Inflammatory macrophage (primary cell): ENCODE results near the gene COQ8B.
"Not testable (repeated sequence)": the region's sequence is repeated elsewhere in the genome, so short reads cannot be mapped to it uniquely, and the experiment has no call there.

Source experiments
- DNase-seq, 2 donors: peaks; one replicate each; pipeline ENCODE4 v3.0.0-alpha.2; 2020 to 2022

The COQ8B gene

DNA sequence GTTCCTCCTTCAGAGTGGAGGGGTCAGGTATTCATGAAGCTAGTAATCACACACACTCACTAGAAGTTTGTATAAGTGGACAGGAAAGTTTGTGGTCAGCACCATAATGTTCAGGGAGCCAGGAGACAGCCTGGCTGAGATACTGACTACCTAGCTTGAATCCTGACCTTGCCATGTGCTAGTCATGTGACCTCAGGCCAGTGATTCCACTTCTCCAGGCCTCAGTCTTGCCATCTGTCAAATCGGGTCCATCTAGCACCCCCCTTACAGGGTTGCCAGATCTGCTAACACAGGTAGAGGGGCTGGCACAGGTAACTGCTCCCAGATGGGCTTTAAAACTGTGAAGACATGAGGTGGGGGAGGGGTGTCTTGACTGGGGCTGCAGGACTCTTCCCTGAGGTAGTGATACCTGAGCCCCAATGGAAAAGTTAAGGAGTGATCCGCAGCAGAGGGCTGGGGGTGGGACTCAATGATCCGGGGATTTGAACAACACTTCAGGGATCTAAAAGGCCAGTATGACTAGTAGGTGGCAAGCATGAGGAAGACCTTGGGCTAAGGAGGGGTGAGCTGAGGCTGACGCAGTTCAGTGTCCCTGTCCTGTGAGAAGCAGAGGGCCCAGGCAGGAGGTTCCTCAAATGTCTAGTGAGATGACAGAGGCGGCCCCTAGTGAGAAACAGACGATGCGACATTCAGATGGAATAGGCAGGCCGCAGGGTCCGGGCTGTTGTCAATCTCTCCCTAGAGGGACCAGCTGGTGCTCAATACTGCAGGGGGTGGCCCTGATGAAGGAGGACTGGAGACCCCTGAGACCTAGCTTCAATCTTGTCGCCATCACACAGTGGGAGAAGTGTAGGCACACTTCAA lies 25.1 kb upstream of the COQ8B start:
- peak; percentile 36 to 69 for DNase-seq

DNA sequence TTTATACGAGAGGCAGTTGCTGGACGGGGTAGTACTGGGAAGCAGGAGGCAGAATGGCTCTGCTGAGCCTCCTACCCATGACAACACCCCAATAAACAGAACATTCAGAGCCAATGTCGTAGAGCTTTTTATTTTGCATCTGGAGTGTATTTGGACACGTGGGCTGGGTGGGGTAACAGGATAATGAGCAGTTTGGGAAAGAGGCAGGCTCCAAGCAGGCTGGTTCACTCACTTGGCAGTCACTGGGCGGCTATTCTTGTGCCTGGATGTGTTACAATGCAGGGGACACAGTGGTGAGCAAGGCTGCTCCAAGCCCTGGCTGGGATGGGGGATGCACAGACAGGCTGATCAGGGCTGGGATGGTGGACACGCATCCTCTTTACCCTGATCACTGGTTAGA lies 24.1 kb upstream of the COQ8B start:
- DNase-seq = no peak

DNA sequence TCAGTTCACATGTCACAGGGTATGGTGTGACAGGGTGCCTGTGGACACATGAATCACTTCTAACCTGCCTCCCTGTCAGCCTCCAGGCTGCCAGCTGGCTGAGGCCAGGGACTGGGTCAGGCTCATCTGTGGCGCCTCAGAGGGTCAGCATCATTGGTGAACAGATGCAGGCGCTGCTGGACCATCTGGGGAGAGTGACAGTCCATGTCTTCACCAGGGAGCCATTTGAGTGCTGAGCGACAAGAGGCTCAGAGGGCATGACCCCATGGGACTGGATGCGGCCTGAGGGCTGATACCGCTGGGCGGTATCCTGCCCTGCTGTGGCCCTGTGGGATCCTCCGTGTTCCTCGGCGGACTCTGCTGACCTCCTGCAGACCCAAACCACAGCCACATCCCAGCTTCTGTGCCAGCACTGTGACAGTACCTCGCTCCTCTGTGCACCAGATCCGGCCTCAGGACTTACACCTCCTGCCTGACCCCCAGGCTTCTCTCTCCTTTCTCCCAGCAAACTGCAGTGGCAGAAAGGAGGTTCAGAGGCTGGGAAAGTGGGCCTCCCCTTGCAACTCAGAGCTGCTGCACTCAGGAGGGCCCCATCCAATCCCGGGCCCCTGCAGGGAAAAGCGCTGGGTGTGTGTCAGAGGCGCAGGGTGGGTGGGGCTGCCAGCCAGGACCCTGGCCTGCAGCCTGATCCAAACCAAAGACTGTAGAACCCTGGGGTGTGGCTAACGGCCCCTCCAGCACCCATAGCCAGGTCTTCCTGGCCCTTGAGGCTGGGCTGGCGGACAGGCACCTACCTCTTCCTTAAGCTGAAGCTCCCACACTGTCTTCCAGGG lies 23.4 kb upstream of the COQ8B start:
- DNase-seq = no peak

DNA sequence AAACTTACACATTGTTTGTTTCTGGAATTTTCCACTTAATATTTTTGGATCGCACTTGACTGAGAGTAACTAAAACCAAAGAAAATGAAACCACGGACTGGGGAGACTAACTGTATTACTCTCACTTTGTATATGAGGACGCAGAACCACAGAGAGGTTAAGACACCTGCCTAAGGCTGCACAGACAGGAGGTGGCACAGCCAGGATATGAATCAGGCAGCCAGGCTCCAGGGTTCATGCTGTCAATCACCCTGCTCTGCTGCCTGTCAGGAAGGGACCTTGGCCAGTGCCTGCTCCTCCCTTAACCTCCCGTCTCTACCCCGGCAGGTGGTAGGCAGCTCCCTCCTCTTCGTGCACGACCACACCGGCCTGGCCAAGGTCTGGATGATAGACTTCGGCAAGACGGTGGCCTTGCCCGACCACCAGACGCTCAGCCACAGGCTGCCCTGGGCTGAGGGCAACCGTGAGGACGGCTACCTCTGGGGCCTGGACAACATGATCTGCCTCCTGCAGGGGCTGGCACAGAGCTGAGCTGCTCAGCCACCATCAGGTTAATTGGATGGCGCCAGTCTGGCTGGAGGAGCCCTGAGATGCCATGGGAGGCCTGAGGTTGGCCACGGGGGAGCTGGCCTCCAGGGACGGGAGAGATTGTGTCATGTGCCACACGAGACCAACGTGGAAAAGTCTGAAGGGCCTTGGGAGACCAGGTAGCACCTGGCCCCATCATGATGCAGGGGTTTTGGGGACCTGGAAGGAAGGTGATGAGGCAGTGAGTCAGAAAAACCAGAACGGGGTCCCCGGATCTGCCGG lies 22.5 kb upstream of the COQ8B start:
- no peak for DNase-seq

DNA sequence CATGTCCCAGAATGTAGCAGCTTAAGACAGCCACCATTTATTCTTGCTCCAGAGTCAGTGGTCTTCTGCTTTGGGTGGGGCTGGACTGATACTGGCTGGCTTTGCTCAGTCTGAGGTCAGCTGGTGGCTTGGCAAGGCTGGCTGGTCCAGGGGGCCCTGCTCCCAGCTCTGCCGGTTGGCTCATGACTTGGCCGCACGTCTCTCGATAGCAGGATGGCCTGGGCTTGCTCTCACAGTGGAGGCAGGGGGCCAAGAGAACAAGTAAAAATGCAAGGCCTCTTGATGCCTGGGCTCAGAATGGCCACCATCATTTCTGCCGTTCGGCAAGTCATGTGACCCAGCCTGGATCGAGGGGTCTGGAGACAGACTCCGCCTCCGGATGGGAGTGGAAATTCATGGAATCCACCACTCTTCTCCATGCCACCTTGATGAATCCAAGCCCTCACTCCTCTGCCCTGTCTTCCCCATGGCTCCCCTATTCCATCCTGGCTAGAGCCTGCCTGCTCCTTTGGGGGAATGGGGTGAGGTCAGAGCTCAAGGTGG lies 20.5 kb upstream of the COQ8B start:
- no peak for DNase-seq

DNA sequence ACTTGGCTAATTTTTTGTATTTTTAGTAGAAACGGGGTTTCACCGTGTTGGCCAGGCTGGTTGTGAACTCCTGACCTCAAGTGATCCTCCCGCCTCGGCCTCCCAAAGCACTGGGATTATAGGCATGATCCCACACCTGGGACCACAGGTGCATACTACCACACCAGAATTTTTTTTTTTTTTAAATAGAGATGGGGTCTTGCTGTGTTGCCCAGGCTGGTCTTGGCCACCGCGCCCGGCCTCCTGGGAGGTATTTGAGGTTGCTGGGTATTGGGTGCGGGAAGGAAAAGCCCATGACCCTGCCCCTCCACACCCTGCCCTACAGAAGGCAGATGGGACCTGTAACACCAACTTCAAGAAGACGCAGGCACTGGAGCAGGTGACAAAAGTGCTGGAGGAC lies 20.0 kb upstream of the COQ8B start:
- no peak for DNase-seq

DNA sequence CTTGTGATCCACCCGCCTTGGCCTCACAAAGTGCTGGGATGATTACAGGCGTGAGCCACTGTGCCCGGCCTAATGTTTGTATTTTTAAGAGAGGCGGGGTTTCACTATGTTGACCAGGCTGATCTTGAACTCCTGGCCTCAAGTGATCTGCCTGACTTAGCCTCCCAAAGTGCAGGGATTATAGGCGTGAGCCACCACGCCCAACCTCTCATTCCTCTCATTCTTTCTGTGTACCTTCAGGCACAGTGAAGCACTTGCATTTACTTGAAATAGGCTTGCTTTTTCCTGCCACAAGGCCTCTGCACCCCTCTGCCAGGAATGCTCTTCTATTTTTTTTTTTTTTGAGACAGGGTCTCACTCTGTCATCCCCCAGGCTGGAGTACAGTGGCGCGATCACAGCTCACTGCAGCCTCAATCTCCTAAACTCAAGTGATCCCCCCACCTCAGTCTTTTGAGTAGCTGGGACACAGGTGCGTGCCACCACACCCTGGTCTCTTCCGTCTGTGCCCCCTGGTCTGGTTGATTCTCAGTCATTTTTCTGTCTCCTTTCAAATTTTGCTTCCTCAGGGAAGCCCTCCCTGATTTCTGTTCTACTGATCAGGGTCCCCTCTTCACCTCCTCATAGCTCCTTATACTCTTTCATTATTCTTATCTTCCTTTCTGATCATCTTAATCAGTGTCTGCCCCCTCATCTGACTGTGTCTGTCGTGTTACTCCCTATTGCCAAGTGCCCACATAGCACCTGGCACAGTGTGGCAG lies 18.5 kb upstream of the COQ8B start:
- no peak for DNase-seq

DNA sequence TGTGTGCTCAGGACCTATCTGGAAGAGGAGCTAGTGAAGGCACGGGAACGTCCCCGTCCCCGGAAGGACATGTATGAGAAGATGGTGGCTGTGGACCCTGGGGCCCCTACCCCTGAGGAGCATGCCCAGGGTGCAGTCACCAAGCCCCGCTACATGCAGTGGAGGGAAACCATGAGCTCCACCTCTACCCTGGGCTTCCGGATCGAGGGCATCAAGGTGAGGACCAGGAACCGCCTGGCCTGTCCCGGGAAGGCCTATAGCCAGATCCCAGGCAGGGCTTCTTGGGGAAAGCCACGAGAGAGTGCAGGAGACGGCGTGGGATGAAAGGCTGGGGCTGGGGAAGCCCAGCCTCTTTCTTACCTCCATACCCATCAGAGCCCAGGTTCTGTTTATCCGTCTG lies 16.5 kb upstream of the COQ8B start:
- no peak for DNase-seq

DNA sequence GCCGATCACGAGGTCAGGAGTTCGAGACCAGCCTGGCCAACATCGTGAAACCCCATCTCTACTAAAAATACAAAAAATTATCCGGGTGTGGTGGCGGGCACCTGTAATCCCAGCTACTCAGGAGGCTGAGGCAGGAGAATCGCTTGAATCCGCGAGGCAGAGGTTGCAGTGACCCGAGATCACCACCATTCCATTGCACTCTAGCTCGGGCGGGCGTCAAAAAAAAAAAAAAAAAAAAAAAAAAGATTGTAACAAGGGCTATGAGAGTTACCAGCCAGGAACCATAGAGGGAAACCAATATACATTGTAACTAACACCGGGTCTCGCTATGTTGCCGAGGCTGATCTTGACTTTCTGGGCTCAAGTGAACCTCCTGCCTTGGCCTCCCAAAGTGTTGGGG lies 15.6 kb upstream of the COQ8B start:
- not testable (repeated sequence) for DNase-seq

DNA sequence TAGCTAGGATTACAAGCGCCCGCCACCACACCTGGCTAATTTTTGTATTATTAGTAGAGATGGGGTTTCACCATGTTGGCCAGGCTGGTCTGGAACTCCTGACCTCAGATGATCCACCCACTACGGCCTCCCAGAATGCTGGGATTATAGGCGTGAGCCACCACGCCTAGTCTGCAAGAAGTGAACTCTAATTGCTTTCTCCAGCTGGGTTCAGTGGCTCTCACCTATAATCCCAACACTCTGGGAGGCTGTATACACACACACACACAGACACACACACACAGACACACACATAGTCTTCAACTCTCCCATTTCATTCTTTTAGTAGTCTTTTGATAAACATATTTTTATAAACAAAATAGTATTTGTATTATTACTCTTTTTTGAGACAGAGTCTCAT lies 13.4 kb upstream of the COQ8B start:
- DNase-seq = not testable (repeated sequence)

DNA sequence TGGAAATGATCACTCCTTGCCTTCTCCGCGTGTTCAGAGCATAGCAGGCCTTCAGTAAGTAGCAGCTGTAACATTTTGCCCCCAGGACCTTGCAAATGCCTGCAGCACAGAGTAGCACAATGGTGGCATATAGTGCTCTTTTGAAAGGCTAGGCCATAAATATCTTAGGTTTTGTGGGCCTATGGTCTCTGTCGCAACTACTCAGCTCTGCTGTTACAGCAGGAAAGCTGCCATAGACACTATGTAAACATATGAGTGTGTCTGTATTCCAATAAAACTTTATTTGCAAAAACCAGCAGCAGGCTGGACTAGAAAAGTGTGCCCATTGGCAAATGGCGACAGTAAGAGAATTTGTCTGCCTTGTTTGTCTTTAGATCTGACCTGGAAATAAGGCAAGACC lies 9.6 kb upstream of the COQ8B start:
- DNase-seq = no peak

DNA sequence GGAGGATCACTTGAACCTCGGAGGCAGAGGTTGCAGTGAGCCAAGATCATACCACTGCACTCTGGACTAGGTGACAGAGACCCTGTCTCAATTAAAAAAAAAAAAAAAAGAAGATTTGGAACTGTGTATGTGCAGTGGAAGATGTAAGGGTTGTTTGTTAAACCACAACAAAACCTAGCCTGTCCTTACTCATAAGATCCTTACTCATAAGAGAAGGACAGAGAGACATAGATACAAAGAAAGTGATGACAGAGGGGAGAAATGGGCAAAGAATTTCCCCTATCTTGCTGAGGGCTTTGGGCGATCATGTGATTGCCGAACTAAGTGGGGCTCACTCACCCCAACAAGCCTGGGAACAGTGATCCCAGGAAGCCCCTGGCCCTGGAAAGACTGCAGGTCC lies 8.2 kb upstream of the COQ8B start:
- no peak for DNase-seq

DNA sequence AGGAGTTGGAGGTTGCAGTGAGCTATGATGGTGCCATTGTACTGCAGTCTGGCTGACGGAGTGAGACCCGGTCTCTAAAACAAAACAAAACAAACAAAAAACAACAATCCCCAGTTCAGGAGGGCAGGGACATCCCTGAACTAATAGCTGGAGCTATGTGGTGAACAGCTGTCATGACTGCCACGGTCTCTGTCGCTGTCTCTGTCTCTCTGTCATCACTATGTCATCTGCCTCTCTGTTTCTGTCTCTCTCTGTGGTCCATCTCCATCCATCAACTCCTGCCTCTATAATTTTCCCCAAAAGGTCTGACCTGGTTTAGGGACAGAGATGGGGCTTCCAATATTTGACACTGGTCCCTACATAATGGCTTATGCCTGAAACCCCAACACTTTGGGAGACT lies 7.6 kb upstream of the COQ8B start:
- no peak for DNase-seq

DNA sequence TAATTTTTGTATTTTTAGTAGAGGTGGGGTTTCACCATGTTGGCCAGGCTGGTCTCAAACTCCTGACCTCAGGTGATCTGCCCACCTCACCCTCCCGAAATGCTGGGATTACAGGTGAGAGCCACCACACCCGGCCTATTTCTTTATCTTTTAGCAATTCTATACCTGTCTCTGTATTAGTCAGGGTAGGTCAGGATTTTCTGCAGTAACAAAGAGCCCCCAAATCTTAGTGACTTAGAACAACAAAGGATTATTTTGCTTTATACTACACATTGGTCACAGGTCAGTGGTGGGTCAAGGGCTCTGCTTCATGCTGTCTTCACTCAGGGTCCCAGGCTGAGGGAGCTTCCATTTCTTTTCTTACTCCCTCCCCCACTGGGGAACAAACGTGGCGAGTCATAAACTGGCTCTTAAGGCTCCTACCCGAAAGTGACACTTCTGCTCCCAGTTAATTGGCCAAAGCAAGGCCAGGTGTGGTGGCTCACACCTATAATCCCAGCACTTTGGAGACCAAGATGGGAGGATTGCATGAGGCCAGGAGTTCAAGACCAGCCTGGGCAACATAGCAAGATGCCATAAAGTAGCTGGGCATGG lies 7.1 kb upstream of the COQ8B start:
- no peak for DNase-seq

DNA sequence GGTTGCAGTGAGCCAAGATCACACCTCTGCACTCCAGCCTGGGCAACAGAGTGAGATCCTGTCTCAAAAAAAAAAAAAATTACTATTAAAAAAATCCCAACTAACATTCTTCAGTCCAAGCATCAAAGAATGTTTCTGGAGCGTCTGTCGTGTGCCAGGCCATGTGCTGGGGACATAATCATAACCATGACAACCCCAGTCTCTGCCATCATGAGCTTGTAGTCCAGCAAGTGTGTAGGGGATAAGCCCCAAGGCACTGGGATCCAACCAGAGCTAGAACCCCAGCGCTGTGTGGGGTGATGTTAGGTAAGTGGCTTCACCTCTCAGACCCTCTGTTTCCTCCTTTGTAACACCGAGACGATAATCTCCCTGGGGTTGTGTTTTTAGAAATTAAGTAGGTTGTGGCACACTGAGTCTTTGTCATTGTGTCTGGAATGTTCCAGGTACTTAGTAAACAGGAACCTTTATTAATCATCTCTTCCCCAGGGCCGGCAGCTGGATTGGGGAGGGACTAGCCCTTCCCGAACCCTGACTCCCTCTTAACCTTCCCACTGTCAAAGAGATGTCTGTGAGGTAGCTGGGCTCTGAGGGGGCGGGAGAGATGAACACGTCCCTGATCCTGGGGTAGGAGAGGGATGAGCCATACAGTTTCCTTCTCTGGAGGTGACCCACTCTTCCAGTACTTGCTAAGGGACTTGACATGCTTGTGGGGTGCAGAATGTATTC lies 5.4 kb upstream of the COQ8B start:
- DNase-seq = no peak

DNA sequence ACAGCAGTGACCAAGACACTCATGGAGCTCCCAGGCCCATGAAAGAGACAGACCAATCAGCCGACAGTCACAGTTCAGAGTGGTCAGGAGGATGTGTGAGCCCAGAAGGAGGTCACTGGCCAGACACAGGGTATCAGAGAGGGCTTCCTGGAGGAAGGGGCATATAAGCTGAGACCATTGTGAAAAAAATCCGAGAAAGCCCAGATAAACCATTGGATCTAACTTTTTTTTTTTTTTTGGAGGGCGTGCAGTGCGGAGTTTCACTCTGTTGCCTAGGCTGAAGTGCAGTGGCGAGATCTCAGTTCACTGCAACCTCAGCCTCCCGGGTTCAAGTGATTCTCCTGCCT lies 4.4 kb upstream of the COQ8B start:
- no peak for DNase-seq

DNA sequence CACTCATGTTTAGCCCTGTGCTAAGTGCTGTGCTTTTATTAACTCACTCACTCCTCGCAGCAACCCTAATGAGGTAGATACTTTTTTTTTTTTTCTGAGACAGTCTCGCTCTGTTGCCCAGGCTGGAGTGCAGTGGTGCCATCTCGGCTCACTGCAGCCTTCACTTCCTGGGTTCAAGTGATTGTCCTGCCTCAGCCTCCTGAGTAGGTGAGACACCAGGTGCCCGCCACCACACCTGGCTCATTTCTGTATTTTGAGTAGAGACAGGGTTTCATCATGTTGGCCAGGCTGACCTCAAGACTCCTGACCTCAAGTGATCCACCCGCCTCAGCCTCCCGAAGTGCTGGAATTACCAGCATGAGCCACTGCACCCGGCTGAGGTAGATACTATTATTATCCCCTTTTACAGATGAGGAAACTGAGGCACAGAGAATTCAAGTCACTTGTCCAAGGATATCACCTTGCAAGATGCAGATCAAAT lies 2.8 kb upstream of the COQ8B start:
- DNase-seq = no peak

DNA sequence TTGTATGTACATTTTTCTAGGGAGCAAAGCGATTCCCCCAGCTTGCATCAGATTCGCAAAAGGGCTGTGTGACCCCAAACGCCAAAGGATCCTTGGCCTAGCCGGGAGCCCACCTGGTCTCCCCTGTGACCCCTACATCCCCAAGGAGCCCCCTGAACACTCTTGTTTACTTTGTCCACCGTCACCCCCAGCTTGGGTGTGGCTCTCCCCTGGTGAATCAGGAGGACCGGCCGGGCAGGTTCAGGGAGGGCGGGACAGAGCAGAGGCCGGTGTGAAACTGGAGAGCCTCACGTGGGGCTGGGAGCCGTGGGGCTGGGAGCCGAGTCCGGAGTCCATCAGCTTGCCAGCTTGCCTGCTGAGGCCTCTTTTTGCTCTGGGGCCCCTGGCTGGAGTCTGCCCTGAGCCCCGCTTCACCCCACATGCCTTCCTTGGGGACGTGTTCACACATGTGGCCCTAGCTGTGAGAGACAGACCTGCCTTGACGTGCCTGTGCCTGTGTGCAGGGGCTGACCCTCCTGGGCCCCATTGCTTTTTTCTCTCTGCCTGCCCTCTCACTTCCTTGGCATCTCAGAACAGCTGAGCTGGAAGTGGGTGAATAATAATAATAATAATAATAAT lies 2.2 kb upstream of the COQ8B start:
- no peak for DNase-seq

DNA sequence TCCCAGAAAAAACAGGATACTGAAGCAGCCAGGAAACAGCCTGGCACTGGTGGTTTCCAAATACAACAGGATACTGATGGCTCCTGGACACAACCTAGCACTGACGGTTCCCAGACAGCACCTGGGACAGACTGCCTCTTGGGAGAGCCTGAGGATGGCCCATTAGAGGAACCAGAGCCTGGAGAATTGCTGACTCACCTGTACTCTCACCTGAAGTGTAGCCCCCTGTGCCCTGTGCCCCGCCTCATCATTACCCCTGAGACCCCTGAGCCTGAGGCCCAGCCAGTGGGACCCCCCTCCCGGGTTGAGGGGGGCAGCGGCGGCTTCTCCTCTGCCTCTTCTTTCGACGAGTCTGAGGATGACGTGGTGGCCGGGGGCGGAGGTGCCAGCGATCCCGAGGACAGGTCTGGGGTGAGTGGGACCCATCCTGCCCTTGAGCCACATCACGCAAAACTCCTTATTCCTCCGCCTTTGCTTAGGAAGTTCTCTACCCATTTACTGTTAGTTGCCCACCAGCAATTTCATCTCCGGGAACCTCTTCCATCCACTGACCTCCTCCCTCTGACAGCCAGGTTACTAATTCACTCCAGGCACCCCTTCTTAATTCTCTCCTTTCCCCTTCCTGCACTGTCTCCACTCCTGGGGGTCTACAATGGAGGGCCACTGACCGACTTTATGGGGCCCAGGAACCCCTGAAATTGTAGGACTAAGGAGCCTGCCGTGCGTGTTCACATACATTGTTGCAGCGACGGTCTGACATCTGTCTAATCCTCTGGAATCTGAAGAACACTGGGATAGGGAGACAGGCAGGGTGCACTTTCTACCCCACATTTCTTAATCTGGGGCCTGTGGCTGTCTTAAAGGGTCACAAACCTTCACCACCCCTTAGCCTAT lies 1.4 kb upstream of the COQ8B start:
- DNase-seq = no peak
